ENCODE measurements around the gene NADK. TPM values are rescaled to one million over a fixed set of nuclear protein-coding genes. Genes with fewer than 3 reads are reported as not detected.

NADK gene
- total RNA-seq, 2 donors from 2014 or later = 51.7 to 56.3 TPM

DNA sequence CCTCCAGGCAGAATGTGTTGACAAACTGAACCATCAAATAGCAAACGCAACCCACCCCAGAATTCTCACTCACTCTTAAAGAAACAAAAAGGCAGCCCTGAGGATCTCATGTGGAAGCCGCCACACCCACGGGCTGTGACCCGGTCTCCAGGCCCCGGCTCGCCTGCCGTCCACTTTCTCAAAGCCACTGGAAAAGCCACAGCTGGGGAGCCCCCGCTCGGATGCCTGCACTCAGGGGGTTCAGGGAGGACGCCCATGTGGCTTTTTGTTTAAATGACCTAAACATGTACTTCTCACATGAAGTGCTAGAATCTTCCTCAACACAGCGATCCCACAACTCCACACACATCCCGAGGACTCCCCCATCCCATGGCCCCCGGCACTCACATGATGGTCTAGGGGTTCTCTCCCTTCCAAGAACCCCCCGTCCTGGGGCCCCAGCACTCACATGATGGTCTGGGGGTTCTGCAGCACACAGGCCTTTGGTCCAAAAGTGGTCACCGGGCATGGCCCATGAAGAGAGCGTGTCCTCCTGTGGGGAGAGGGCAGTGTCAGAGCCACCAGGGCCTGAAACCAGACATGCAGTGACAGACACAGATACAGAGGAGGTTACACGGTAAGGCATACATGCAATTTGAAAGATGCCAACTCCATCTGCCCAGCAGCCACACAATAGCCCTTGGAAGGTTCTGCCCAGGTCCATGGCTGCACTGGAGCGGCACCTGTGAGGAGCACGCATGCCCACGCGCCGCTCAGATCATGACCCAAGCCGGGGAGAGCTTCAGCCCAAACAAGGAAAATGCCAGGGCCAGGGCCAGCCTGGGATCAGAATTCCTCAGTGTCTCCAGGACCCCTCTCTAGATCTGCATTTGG, 16.5 kb downstream of the NADK start:
- no peak for TF ChIP-seq POLR2A (IDR thresholded peaks at IDR 0.05)
- TF ChIP-seq, protein P1, sequence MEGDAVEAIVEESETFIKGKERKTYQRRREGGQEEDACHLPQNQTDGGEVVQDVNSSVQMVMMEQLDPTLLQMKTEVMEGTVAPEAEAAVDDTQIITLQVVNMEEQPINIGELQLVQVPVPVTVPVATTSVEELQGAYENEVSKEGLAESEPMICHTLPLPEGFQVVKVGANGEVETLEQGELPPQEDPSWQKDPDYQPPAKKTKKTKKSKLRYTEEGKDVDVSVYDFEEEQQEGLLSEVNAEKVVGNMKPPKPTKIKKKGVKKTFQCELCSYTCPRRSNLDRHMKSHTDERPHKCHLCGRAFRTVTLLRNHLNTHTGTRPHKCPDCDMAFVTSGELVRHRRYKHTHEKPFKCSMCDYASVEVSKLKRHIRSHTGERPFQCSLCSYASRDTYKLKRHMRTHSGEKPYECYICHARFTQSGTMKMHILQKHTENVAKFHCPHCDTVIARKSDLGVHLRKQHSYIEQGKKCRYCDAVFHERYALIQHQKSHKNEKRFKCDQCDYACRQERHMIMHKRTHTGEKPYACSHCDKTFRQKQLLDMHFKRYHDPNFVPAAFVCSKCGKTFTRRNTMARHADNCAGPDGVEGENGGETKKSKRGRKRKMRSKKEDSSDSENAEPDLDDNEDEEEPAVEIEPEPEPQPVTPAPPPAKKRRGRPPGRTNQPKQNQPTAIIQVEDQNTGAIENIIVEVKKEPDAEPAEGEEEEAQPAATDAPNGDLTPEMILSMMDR (IDR thresholded peaks at IDR 0.05) = no peak
- H3K36me3 ChIP-seq (replicated peaks in 1 of 2; ENCODE audit: insufficient read depth in 1 of 2, low read depth in 2 of 2) = peaks cover 0 to 7% of the 10 kb centered on the region in 2 donors
- peaks cover 24% of the 10 kb centered on the region for H3K4me1 ChIP-seq
- no peaks in the 10 kb centered on the region for H3K27me3 ChIP-seq
- H3K4me3 ChIP-seq = no peak overlapping the region
- no peaks in the 10 kb centered on the region for H3K9me3 ChIP-seq
- H3K27ac ChIP-seq = no peak overlapping the region
- WGBS, 2 donors = 92 to 97% methylated on average over 22 to 23 of the region's 23 CpGs
- intact Hi-C loops (cut with DNase I) = no loop called here
- DNase-seq = no peak
- ATAC-seq = no peak

- H3K4me3 ChIP-seq = no peak overlapping the region
- peaks cover 24% of the 10 kb centered on the region for H3K4me1 ChIP-seq
- no peak overlapping the region for H3K27ac ChIP-seq
- 90 to 98% methylated on average over 8 to 10 of the region's 10 CpGs for WGBS, 2 donors
- TF ChIP-seq, protein P1 (IDR thresholded peaks at IDR 0.05) = no peak
- intact Hi-C loops (cut with DNase I) = no loop called here
- DNase-seq (no peak), ATAC-seq (no peak)
- H3K9me3 ChIP-seq = no peaks in the 10 kb centered on the region
- peaks cover 7% of the 10 kb centered on the region in 2 donors for H3K36me3 ChIP-seq (replicated peaks in 1 of 2; ENCODE audit: insufficient read depth in 1 of 2, low read depth in 2 of 2)
- H3K27me3 ChIP-seq = no peaks in the 10 kb centered on the region
Observed at GRCh38 chr1:1760715-1761114, 17.6 kb downstream of the NADK start.

GRCh38 chr1:1760345-1760650, 18.0 kb downstream of the NADK start:
- WGBS, 2 donors = 95 to 97% methylated on average over 14 to 20 of the region's 20 CpGs
- no peaks in the 10 kb centered on the region for H3K27me3 ChIP-seq
- no peak for DNase-seq
- H3K9me3 ChIP-seq = no peaks in the 10 kb centered on the region
- ATAC-seq = no peak
- H3K4me3 ChIP-seq = no peak overlapping the region
- TF ChIP-seq, protein P1 (IDR thresholded peaks at IDR 0.05) = no peak
- no peak for TF ChIP-seq POLR2A (IDR thresholded peaks at IDR 0.05)
- intact Hi-C loops (cut with DNase I) = no loop called here
- peaks cover 24% of the 10 kb centered on the region for H3K4me1 ChIP-seq
- peaks cover 7 to 8% of the 10 kb centered on the region in 2 donors for H3K36me3 ChIP-seq (replicated peaks in 1 of 2; ENCODE audit: insufficient read depth in 1 of 2, low read depth in 2 of 2)
- no peak overlapping the region for H3K27ac ChIP-seq

DNA sequence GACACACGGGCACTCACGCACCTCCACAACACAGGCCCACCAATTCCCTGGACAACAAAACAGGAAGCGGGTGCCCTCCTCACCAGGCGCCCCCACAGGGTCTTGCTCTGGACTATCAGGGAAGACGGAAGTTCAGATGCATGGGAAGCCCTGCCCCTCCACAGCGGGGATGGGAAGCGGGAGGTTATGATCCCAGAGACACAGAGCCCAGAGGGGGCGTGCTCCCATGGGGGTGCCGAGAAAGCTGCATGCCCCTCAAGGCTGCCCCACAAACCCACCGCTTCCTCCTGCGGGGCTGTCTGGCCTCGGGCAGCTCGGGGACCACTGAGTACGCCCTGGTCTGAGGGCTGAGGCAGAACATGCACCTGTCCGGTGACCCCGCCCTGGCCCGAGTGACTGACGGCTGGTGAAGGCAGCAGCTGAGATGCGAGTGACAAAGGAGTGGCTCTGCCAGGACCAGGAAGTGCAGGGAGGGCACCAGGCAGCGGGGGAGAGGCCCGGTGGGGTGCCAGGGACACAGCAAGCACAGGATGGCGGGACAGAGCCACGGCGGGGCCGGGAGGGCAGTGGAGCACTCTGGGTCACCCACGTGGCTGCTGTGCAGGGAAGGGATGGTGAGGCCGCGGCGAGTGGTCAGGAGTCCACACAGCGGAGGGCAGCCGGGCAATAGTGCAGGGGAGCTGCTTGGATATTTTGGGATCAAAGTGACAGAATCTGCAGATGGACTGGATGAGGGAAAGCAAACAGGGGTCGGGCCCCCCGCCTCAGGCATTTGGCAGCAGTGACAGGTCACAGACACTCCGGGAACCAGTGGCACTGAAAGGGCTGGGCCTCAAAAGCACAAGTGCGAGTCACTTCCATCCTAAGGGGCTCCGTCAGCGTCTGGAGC, 18.6 kb downstream of the NADK start:
- TF ChIP-seq, protein P1 (IDR thresholded peaks at IDR 0.05) = no peak
- TF ChIP-seq POLR2A (IDR thresholded peaks at IDR 0.05) = no peak
- no peaks in the 10 kb centered on the region for H3K9me3 ChIP-seq
- no peak for ATAC-seq
- 91 to 92% methylated on average over 22 to 34 of the region's 37 CpGs for WGBS, 2 donors
- H3K27me3 ChIP-seq = no peaks in the 10 kb centered on the region
- peaks cover 24% of the 10 kb centered on the region for H3K4me1 ChIP-seq
- H3K4me3 ChIP-seq = no peak overlapping the region
- intact Hi-C loops (cut with DNase I) = no loop called here
- H3K36me3 ChIP-seq (replicated peaks in 1 of 2; ENCODE audit: insufficient read depth in 1 of 2, low read depth in 2 of 2) = peaks cover 7 to 10% of the 10 kb centered on the region in 2 donors
- no peak for DNase-seq
- H3K27ac ChIP-seq = peak overlapping the region; percentile 45 to 87 (median 82)
